HG02763 (cell line): ENCODE data around the gene MICU1.
"Not testable (repeated sequence)": the region's sequence is repeated elsewhere in the genome, so short reads cannot be mapped to it uniquely, and the experiment has no call there.

Experiments used
- ATAC-seq: cut with Tn5 transposase; IDR thresholded peaks from one replicate; pipeline ENCODE4 v1.9.1; 2021; ENCODE audit warnings: mild to moderate bottlenecking, moderate library complexity; ENCODE audit not compliant: unreplicated experiment

The MICU1 gene

GRCh38 chr10:72459301-72459700, 166.6 kb downstream of the MICU1 start:
- ATAC-seq, result no peak

- no peak for ATAC-seq
Measured at GRCh38 chr10:72455889-72456595, 169.8 kb downstream of the MICU1 start.

DNA sequence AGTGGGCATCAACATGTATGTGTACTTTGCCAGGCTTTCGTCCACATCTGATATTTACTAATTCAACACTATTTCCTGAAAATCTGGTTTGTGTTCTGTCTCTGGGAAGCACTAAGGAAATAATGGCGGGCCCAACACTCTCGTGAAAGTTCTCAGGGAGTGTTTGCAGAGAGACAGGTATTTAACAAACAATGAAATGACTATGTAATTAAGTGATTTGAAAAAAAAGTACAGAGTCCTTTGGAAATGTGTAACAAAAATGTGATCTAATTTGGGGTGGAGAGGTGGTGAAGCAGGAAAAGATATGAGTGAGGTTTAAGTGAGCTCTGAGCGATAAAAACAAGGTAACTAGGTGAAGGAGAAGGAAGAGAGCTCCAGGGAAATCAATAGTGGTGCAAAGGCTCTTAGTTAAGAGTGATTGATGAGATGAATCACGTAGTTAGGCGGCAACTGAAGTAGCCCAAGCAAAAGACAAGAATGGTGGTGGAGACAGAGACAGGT, 175.9 kb downstream of the MICU1 start:
- ATAC-seq, result no peak

- ATAC-seq, result no peak
Measured at GRCh38 chr10:72445851-72446250, 180.0 kb downstream of the MICU1 start.

GRCh38 chr10:72442969-72443368, 182.9 kb downstream of the MICU1 start:
- ATAC-seq, result not testable (repeated sequence)

DNA sequence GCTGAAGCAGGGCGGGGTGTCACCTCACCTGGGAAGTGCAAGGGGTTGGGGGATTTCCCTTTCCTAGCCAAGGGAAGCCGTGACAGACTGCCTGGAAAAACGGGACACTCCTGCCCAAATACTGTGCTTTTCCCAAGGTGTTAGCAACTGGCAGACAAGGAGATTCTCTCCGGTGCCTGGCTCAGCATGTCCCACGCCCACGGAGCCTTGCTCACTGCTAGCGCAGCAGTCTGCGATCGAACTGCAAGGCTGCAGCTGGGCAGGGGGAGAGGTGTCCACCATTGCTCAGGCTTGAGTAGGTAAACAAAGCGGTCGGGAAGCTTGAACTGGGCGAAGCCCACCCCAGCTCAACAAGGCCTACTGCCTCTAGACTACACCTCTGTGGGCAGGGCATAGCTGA, 190.3 kb downstream of the MICU1 start:
- ATAC-seq, result no peak

DNA sequence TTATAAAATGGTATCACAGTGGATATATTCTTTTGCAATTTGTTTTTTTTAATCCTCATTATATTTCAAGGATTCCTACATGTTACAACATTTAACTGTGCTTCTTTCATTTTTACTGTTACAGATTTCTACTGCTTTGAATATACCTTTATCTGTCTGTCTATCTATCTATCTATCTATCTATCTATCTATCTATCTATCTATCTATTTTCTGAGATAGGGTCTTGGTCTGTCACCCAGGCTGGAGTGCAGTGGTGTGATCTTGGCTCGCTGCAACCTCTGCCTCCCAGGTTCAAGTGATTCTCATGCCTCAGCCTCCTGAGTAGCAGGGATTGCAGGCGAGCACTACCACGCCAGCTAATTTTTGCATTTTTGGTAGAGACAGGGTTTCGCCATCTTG, 194.9 kb downstream of the MICU1 start:
- ATAC-seq, result not testable (repeated sequence)

DNA sequence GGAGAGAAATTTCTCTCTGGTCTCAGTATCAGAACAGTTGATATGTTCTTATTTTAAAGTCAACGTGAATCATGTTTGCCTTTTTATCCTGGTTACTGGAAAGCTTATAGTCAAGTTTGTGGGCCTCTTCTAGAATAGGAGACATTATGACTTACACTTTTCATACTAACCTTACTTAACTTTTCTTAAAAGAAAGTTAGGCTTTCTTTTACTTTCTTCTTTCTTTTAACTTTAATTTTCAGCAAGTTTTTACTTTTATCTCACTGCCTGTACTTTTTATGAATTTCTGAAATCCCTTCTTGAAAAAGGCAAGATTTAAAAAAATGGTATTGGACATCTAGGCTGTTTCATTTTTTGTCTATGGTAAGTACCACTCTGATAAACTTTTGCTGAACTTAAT, 195.9 kb downstream of the MICU1 start:
- ATAC-seq, result no peak

DNA sequence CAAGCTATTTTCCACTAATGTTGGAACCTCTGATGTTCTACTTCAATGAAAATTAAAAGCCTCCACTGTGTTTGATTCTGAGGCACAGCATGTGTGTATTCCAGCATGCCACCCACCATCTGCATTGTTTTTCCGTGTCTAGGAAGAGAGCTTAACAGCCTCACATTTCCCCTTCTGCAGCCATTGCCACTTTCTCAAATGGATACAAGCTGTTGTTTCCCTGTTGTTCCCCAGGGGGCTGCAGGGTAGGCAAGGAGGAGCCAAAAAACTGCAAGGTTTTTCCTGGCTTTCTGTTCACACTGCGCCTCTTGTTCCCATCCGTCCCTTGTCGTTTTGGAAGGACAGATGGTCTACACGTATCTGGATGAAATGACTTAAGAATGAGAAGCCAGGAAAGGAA, 198.9 kb downstream of the MICU1 start:
- ATAC-seq, result no peak

- no peak for ATAC-seq
Measured at GRCh38 chr10:72425133-72425532, 200.7 kb downstream of the MICU1 start.

GRCh38 chr10:72424561-72424960, 201.3 kb downstream of the MICU1 start:
- ATAC-seq, result no peak

DNA sequence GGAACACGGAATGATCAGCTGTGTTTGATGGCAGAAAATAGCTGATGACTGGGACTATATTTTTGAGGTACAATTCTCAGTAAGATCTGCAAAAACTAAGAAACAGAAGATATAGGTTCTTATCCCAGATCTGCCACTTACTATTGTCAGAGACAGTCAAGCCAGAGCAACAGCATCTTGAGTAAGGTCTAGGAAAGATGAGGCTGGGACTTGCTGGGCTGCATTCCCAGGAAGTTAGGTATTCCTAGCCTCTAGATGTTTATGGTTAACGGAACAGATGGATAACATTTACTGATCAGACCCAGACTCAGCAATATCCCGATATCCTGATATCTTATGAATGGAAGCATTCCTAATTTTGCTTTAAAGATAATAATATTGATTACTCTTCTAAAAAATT, 202.5 kb downstream of the MICU1 start:
- no peak for ATAC-seq

- no peak for ATAC-seq
Measured at GRCh38 chr10:72421885-72422540, 203.9 kb downstream of the MICU1 start.

DNA sequence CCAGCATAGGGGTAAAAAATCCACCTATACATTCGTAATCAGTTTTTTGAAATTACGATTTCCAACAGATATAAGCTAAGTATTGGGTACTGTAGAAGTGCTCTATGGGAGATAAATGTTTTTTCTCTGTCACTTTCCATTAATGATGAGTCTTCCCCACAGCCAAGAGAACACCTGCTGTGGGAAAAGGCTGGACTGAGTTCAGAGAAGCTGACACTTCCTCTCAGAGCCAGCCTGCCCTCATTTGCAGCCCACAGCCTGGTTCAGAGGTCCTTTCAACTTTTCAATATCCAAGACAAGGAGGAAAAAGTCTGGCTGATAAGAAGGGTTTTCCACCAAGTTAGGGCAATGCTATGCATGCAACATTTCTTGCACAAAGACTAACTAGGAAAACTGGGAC, 206.6 kb downstream of the MICU1 start:
- ATAC-seq, result no peak

DNA sequence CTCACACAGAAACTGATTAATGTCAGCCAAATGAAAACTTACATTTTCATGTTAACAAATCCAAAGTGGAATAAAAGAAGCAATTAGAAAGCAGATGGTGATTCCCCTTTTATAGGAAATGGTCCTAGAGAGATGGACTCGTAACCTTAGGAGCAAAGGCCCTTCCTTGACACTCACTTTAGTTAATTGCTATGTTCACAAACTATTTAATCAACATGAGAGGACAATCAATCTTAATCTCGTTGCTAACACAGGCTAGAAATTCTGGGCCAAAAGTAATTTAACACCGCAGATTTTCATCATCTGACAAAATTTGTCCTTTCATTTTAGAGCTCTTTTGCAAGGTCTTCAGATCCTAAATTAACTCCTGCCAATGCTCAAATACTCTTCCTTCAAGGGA, 207.2 kb downstream of the MICU1 start:
- ATAC-seq, result no peak

DNA sequence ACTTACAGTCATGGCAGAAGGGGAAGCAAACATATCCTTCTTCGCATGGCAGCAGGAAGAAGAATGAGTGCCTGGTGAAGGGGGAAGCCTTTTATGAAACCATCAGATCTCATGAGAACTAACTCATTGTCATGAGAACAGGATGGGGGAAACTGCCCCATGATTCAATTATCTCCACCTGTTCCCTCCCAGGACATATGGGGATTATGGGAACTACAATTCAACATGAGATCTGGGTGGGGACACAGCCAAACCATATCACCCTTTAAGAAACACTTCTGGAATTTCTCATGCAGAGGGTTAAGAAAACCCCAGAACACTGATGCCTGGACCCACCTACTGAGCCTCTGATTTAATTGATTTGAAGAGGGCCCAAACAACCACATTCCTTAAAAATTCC, 207.9 kb downstream of the MICU1 start:
- no peak for ATAC-seq

GRCh38 chr10:72416661-72417060, 209.2 kb downstream of the MICU1 start:
- no peak for ATAC-seq

- ATAC-seq, result no peak
Measured at GRCh38 chr10:72414642-72415041, 211.2 kb downstream of the MICU1 start.

GRCh38 chr10:72409167-72409566, 216.7 kb downstream of the MICU1 start:
- ATAC-seq, result no peak

DNA sequence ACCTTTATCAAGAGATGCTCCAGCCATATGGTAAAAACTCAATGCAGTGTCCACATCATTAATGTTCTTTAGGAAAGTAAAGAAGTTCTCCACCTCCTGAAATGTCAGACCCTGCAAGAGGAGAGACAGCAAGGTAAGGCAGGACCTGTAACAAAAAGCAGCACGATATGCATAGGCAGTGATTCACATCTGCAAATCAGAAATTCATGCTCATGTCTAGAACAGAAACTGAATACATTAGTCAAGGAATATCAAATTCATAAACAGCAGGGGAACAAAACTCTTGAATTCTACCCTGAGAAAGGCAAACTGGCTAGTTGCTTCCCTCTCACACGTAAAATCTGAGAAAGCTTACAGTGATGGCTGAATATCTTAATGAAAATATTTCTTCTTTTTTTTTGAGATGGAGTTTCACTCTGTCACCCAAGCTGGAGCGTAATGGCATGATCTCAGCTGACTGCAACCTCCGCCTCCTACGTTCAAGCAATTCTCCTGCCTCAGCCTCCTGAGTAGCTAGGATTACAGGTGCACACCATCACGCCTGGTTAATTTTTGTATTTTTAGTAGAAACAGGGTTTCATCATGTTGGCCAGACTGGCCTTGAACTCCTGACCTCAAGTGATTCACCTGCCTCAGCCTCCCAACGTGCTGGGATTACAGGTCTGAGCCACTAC, 217.8 kb downstream of the MICU1 start:
- no peak for ATAC-seq

DNA sequence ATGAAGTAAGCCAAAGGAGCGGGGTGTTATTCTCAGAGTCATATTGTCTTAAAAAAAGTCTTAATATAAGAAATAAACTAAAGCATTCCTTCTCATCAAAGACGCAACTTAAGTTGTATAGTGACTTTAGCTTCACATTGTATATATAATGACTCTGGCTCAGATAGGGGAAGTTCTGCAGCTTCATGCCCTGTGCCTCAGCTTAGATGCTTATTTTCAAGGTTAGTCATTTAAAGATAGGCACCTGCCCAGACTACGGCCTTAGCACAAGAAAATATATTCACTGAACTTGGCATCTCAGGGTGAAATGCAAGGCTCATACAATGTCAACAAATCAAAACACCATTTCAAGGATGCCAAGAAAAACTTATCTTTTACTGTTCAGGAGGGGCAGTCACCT, 218.4 kb downstream of the MICU1 start:
- ATAC-seq, result no peak

GRCh38 chr10:72395581-72395980, 230.3 kb downstream of the MICU1 start:
- ATAC-seq, result not testable (repeated sequence)
